Left renal cortex interstitium (tissue), 4 donors: ENCODE measurements around the gene ZNF444. TPM values are rescaled to one million over a fixed set of nuclear protein-coding genes. Genes with fewer than 3 reads are reported as not detected.
A peak's percentile ranks its signal among the peaks of the same experiment; 100 is the strongest.

Source experiments
- DNase-seq, 4 donors: peaks; one replicate each; pipeline ENCODE4 v3.0.0-alpha.2; 2013; ENCODE audit warnings: low read depth in 4 of 4, low spot score in 2 of 4, missing footprints in 1 of 4
- polyA plus RNA-seq, 4 donors: library from polyadenylated mRNA; unstranded; fragments of 120-200 nt; gene quantifications; one replicate each; pipeline ENCODE4 v1.2.1, GENCODE V29; 2013; ENCODE audit not compliant: insufficient read length in 4 of 4

The ZNF444 gene
- polyA plus RNA-seq, 4 donors, result 20.4 to 53.2 (median 33.8) TPM

DNA sequence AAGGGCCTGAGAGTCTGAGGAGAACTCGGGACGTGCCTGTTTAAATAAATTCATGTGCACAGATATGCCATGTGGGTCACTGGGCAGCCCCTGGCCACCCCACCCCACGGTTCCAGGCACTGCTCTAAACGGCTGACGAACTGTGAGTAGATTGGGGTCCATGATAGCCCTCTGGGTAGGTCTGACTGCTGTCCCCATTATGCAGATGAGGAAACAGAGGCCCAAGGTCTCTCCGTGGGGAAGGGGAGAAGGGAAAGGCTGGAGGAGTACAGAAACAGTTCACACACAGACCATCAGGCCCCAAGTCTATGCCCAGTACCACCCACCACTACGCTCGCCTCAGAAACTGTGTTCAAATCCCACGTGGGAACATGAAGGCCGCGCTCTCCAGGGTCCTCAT is 34.1 kb upstream of the ZNF444 start:
- DNase-seq, result no peak

DNA sequence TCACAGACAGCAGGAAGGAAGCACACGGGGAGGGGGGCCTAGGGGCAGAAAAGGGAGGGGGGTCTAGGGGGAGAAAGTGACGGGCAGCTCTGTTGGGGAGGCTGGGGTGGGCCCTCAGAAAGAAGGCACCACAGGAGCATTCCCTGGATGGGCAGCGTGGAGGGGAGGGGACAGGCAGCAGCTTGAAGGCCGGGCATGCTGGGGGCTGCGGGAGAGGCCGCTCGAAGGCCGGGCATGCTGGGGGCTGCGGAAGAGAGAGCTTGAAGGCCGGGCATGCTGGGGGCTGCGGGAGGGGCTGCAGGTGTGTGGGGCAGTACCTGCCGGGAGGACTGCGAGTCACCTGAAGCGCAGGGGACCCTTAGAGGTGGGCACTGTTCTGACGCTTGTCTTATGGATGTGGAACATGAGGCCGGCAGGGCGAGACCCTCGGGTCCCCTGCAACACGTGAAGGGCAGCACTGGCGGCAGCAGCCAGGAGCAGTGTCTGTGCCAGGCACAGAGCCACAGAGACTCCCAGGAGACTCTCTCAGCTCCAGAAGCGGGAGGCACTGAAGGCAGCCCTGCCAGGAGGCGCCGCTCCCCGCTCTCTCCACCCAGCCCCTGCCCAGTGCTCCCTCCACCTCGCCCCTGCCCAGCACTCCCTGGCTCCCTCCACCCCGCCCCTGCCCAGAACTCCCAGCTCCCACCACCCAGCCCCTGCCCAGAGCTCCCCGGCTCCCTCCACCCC is 33.3 kb upstream of the ZNF444 start:
- DNase-seq, result no peak

DNA sequence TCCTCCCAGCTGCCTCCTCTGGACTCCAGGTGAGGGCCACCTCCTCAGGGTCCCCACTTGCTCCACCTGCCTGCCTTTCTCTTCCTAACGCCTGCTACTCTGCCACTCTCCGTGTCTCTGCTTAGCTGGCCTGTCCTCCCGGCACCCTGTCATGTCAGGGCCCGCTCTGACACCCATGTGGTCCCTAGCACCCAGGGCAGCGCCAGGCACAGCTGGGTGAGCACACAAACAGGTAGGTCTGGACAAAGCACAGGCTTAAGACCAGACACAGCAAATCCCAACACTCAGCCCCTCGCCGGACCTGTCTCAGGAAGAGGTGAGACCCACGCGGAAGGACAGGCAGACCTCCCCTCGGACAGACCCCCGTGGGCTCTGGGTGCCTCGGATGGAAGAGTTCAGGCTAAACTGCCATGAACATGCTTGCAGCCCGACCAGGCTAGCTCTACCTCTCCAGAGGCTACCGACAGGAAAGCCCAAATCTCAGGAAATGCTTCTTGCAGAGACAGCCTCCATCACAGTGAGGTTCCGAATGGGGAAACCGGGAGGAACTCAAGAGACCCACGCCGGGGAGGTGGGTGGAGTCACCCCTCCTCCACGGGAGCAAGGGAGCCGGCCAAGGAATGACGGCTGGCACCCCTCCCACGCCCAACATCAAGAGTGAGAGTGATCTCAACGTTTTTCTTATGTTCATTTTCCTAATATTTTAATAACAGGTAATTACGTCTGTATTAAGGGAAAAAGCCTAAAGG is 32.5 kb upstream of the ZNF444 start:
- peak in 1 of 4 donors; percentile 16 for DNase-seq

DNA sequence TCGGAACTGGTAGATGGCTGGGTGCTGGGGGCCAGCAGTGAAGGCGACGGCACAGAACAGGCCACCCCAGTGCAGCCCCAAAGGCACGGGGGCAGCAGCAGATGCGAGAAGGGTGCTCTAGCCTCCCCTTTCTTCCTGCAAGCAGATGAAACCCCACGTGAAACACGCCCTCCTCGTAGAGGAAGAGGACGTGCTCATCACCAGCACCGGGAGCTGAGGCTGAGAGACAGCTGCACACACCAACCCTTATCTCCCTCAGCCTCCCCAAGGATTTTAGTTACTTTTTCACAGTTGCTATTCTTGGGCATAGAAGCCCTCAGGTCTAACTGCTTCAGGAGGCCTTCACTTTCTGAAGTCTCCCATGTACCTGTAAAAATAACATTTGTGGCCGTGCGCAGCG is 31.9 kb upstream of the ZNF444 start:
- DNase-seq, result no peak

DNA sequence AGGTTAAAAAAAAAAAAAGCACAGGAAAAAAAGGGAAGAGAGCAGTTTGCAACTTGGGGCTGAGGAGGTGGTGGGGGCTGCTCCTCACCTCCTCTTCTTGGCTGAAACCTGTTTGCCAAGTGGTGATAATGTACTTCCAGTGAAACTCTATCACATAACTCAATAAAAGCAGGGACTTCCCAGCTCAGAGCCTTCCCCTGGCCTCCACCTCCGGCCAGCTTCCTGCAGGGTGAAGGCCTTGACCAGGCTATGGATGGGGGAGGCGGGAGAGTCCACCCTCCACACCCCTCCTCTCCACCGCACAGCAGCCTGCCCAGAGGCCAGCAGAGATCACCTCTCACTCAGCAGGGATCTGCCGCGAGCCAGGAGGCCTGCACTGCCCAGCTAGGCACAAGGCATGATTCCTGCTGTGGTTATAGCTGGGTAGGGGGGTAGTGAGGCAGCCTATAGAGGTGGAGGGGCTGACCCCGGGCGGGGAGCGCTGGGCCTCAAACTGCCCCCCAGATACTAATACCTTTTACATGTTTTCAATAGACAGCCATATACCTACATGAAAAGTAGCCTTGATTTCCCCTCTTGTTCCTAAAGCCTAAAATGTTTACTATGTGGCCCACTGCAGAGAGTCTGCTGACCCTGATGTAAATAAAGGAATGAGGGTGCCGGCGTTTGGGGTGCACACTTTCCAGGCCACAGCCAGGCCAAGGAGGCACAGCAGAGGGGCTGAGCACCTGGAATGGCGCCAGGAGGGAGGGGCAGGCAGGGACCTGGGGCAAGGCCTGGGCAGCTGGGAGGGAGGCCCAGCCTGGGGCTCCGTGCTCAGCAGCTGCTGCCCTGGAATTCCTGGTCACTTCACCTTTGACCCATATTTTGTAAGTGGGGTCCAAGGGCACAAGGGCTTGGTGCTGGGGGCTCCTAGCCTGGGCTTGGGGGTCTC is 30.3 kb upstream of the ZNF444 start:
- peak in 1 of 4 donors; percentile 18 for DNase-seq

DNA sequence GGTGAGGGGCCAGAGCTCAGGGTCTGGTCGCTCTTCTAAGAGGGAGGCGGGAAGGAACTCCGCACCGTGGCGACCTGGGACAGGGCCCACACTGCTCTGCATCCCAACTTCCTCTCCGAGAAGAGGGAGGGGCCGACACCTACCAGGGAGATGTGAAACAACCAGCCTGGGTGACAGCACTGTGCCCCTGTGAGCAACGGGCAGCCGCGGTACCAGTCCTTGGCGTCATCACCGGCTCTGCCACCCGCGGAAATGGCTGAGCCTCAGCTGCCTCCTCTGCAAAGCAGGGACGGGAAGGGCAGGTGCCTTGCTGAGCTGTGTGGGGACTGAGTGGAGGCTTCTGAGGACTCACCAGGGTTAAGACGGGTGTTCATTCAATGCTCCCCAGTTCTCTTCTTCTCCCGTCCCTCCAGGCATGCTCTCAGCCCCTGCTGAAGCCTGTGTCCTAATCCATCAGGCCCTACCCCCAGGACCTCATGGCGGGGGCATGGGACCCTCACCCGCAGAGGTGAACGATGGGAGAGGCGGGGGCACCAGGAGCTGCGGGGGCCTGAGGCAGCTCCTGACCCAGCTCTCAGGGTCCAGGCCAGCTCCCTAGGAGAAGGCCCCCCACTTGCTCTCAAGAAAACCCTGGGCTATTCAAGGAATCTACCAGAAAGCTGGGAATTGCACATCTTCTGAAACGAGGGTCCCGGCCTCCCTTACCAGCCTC is 29.3 kb upstream of the ZNF444 start:
- no peak for DNase-seq

DNA sequence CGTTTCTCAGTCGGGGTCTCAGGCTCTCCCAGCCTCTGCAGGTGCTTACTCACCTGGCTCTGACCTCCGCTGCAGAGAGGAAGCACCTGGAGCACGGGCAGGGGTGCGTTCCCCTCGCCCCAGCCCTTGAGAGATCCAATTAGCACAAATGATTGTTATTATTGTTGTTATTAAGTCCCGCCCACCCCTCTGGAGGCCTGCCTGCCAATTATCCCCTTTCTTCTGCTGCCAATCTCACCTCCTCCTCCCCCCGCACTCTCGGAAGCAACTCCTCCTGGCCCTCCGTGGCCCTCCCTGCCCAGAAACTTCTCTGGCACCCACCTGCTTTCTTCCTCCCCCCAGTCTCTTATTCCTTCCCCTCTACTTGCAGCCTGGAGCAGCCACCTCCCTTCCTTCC is 28.8 kb upstream of the ZNF444 start:
- no peak for DNase-seq

DNA sequence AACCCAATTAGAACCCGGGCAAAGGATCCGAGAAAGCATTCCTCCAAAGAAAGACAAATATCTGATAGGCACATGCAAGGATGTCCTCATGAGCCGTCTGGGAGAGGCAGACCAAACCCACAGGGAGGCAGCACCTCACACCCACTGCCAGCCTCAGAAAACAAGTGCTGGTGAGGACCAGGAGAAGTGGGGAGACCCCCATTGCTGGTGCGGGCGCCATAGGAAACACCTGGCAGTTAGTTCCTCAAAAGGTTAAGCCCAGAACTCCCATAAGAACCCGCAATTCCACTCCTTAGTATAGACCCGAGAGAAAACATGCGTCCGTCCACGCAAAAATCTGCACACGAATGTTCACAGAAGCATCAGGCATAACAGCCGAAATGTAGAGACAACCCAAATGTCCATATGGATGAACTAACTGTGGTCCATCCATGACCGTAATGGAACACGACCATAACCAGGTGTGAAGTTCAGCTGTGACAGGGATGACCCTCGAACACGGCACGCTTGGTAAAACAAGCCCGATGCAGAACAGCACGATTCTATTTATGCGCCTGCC is 27.9 kb upstream of the ZNF444 start:
- DNase-seq, result no peak

DNA sequence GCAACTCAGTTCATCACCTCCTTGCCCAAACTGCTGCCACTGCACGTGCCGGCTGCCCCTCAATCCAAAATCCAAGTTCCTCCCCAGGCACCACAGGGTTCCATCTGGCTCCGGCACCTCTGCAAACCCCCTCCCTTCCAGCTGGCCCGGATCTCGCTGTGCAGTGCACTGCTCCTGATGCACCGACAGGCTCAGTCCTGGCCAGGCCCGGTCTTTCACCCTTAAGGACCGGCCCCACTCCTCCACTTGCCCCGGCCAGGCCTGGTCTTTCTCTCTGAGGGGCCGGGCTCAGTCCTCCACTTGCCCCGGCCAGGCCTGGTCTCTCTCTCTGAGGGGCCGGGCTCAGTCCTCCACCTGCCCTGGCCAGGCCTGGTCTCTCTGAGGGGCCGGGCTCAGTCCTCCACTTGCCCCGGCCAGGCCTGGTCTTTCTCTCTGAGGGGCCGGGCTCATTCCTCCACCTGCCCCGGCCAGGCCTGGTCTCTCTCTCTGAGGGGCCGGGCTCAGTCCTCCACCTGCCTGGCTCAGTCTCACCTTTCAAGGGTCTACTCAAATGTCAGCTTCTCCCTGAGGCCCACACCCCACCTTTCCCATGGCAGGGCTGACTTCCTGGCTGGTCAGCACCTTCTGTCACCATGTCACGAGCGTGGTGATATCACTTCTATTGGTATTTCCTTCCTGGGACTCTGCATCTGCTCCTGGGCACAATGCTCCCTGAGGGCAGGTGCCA is 26.9 kb upstream of the ZNF444 start:
- DNase-seq, result no peak

DNA sequence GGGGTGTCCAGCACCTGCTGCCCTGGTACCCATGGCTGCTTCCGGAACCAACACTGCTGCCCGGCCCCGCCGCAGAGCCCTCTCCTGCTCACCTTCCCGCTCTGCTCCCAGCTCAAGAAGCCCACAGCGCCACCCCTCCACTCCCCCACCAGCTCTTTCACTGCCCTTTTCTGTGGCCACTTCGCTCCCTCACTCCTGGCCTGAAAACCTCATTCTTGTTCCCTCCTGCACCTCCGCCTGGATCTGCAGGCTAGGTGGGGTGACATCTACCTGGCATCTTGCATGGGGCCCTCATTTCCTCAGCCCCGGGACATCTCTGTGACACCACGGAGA is 26.3 kb upstream of the ZNF444 start:
- DNase-seq, result no peak

DNA sequence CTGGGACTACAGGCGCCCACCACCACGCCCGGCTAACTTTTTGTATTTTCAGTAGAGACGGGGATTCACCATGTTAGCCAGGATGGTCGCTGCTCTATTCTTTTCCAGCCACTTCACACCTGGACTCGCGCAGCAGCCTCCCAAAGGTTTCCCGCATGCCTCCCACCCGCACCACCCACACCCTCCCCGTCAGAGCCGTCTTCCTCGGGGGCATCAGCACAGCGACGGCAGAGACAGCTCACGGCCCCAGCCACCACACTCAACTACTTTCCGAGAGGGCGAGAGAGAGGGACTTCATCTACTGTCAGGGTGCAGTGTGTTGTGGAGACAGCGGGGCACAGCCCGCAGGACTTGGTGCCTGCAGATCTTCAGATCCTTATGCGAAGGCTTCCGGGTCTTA is 25.6 kb upstream of the ZNF444 start:
- no peak for DNase-seq

DNA sequence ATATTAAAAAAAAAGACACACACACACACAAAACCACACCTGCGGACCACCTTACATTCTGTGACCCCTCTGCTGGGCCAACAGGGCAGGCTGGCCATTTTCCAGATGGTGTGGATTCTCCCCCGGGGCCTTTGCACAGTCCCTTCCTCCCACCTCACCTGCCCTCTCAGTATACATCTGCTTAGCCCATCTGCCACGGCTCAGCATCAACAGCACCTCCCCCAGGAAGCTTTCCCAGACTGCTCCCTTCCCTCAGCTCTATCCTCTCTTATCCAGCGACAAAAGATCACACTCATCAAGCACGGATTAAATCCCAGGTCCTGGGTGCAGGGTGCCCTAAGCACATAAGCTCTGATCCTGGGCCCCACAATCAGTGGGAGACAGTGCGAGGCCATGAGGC is 24.5 kb upstream of the ZNF444 start:
- DNase-seq, result no peak

DNA sequence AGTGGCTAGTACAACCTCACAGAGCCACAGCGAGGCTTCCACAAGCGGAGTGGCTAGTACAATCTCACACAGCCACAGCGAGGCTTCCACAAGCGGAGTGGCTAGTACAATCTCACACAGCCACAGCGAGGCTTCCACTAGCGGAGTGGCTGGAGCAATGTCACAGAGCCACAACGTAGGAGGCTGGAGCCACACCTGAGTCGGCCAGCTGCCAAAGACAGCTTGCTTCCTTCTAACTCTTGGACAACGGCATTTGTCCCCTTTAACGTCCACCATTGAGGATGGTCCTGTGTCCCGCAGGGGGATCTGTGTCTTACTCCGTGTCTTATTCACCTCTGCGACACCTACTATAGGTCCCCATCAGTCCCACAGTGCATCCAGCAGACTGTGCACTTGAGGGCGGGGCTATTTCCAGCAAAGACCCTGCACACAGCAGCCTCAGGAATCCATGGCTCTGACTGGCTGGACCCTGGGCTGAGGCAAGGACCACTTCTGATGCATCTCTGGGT is 23.7 kb upstream of the ZNF444 start:
- no peak for DNase-seq

DNA sequence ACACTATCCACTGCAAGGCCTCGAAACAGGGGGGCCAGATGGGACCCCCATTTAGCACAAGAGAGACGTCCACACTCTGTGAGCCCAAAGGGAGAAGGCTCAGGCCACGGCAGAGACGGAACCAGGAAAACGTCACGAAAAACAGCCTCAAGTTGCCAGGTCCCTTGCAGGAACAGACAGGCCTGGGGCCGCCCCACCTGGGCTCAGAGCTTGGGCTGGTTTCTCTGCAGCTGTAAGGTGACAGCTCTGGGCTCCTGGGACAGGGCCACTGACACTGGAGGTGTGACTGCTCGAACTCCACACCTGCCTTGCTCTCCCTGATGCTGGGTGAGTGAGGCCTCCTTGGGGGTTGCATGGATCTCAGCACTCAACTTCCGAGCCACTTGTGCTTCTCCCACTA is 23.2 kb upstream of the ZNF444 start:
- DNase-seq, result no peak

DNA sequence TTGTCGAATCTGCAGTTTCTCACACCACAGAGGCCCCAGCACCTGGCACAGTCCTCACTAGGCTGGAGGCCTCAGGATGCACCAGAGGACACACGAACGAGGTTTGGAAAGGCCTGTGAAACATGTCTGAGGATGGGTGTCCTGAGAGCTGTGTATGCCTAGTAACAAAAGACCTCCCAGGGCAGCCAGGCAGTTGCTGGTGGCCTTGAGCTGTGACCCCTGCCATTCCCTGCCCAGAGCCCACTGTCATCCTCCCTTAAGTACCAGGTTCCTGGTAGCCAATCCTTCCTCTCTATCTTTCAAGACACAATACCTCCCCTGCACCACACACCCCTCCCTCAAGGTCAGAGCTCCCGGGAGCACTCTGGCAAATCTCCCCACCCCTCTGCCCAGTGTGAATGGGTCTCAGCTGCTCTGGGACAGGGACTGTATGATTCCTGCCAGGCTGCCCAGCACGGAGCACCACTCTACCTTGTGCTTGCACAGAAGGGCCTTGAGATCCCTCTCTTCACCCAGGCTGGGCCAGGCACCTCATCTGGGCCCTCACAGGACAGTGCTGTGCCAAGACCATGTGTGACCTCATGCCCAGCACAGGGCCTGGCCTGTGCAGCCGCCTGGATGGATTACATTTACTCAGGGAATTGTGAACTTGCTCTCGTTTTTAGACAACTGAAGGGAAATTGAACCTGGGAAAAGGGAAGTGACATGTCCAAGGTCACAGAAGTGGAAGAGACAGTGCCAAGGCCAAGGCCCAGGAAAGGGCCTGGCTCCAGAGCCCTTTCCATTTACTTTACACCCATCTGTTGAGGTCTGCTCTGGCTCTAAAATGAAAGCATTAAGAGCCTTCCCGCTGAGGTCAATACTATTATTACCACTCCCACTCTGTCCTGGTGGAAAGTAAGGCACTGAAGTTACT is 22.2 kb upstream of the ZNF444 start:
- DNase-seq, result no peak

DNA sequence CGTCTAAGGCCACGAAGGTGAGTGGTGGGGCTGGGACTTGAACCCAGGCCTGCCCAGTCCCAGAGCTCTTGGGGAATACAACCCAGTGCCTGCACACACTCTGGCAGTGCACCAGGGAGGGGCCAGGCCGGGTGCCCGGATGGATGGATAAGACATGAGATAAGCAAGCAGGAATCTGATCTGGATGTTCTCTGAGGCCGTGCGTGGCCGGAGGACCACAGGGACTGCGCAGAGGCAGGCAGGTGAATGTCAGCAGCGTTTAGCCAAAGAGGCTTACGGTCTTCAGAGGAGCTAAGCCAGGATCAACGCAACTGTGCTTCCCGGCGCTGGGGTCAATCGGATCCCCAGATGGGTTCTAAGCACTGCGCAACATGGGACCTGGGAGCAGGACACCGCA is 21.5 kb upstream of the ZNF444 start:
- no peak for DNase-seq

DNA sequence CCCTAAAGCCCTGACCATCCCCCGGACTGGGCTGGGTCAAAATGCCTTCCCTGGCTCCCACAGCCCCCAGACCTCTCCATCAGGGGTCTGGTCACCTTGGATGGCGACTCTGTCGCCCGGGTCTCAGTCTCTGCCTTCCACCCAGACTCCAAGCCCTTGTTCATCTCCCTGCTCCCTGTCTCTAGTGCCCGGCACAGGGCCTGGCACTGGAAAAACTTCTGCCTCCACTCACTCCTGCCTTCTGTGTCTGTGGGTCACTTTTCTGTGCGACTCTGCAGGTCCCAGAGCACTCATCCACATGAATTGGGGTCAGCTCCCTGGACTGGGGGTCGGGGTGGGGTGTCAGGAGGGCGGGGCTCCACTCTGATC is 21.1 kb upstream of the ZNF444 start:
- DNase-seq, result no peak

DNA sequence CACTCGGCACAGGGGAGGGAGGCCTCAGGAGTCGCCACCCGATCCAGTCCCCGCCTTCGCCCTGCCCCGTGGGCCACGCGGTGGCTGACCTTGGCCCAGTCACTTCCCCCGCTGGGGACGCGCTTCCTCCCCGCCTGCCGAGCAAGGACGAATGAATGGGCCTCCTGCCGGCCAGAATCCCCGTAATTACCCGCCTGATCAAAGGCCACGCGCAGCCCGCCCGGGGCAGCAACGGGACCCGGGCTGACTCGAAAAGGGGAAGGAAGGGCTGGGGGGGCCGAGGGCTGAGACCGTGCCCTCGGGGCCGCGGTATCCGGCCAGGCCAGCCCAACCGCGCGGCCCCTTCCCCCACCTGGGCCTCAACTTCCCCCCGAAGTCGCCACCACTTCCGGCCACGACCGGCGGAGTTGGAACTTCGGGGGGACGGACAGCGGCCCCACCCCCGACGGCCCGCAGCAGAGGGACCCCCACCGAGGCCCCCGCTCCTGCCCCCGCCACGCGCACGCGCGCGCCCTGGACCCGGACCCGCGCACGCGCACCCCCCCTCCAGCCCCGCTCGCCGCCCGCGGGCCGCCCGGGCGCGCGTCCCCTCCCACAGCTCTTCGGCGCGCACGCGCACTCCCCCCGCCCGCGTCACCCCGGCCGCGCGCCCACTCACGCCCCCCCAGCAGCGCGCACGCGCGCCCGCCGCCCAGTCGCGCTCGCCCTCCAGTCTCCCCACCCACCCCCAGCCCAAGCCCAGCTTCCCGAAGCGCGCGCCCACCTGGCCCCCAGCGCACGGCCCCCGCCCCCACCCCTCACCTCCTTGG is 20.5 kb upstream of the ZNF444 start:
- no peak for DNase-seq
